GM18499 (cell line): ENCODE measurements around the gene TCF25.
"Not testable (repeated sequence)": the region's sequence is repeated elsewhere in the genome, so short reads cannot be mapped to it uniquely, and the experiment has no call there.

ENCODE experiments used
- ATAC-seq: cut with Tn5 transposase; IDR thresholded peaks from one replicate; pipeline ENCODE4 v1.9.1; 2021; ENCODE audit warnings: moderate number of reproducible peaks; ENCODE audit not compliant: insufficient read depth, unreplicated experiment

The TCF25 gene

DNA sequence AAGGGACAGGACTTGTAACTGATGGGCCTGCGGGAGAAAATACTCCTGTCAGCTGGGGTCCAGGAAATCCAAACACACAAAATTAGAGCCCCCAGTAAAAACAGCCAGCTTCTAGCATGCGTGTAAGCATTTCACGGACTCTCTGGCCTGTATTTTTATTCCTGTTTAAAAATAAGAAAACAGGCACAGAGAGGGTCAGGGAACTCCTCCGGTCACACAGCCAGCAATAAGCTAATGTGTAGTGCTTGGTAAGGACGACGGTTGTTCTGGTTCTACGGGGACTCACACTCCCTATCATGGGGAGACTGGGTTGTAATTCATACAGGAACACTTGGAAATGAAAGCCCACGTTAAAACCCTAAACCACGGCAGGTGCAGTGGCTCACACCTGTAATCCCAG lies 1.5 kb upstream of the TCF25 start:
- no peak for ATAC-seq

GRCh38 chr16:89873972-89874689 lies 739 bp downstream of the TCF25 start:
- ATAC-seq = no peak

DNA sequence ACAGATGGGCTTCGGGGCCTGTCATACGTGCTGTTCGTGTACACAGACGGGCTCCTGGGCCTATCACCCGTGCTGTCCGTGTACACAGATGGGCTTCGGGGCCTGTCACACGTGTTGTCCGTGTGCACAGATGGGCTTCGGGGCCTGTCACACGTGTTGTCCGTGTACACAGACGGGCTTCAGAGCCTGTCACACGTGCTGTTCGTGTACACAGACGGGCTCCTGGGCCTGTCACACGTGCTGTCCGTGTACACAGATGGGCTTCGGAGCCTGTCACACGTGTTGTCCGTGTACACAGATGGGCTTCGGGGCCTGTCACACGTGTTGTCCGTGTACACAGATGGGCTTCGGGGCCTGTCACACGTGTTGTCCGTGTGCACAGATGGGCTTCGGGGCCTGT lies 5.7 kb downstream of the TCF25 start:
- ATAC-seq = not testable (repeated sequence)

DNA sequence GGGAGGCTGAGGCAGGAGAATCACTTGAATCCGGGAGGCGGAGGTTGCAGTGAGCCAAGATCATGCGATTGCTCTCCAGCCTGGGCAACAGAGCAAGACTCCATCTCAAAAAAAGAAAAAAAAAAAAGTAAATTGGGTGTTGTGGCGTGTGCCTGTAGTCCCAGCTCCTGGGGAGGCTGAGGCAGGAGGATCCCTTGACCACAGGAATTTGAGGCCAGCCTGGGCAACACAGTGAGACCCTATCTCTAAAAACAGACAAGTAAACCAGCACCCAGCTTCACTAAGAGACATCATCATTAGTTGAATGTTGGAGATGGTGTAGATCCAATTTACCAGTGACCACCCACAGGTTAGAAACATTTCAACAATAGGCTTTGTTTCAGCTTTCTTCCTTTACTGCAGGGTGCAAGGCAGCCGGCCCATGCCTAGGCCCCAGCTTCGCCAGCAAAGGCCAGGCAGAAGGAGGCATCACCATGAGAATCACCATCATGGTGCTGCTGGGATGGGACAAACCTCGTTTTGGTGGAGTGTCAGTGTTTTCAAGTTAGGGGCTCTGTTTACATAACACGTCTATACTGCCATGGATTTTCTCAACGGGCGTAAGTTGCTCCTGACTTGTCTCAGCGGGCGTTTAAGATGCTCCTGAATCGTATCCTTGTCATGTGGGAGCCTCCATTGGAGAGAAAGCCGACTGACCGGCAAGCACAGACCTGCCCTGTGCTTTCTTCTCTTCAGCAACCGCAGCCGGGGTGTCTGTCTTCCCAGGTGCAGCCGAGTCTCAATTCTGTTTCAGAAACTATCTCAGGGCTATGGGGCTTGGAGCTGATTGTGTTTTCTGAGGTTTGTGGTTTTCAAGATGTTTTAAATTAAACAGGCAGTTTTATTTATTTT lies 7.3 kb downstream of the TCF25 start:
- no peak for ATAC-seq

GRCh38 chr16:89881368-89881730 lies 8.0 kb downstream of the TCF25 start:
- ATAC-seq = no peak

GRCh38 chr16:89883346-89884040 lies 10.1 kb downstream of the TCF25 start:
- no peak for ATAC-seq

GRCh38 chr16:89884041-89884421 lies 10.6 kb downstream of the TCF25 start:
- ATAC-seq = no peak

DNA sequence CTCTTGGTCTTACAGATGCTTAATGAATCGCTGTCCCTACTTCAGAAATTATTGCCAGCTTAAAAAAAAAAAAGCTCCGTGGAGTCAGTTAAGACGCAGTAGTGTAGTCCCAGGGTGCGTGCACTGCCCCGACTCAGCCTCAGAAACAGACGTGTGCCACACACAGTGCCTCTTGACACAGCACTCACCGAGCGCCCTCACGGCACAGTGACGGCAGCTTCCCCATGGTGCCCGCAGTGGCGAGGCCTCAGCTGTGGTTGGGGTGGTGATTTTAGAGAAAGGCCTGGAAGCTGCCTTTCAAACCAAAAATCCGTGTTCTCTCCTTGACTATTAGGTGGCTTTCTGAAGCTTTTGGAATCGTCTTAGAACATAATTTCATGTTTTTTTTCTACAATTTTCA lies 13.9 kb downstream of the TCF25 start:
- no peak for ATAC-seq

- no peak for ATAC-seq
Observed at GRCh38 chr16:89890200-89890599, 16.8 kb downstream of the TCF25 start.

- ATAC-seq = no peak
Observed at GRCh38 chr16:89890886-89891657, 17.7 kb downstream of the TCF25 start.

GRCh38 chr16:89892055-89892630 lies 18.8 kb downstream of the TCF25 start:
- no peak for ATAC-seq

- no peak for ATAC-seq
Observed at GRCh38 chr16:89892635-89893034, 19.2 kb downstream of the TCF25 start.

DNA sequence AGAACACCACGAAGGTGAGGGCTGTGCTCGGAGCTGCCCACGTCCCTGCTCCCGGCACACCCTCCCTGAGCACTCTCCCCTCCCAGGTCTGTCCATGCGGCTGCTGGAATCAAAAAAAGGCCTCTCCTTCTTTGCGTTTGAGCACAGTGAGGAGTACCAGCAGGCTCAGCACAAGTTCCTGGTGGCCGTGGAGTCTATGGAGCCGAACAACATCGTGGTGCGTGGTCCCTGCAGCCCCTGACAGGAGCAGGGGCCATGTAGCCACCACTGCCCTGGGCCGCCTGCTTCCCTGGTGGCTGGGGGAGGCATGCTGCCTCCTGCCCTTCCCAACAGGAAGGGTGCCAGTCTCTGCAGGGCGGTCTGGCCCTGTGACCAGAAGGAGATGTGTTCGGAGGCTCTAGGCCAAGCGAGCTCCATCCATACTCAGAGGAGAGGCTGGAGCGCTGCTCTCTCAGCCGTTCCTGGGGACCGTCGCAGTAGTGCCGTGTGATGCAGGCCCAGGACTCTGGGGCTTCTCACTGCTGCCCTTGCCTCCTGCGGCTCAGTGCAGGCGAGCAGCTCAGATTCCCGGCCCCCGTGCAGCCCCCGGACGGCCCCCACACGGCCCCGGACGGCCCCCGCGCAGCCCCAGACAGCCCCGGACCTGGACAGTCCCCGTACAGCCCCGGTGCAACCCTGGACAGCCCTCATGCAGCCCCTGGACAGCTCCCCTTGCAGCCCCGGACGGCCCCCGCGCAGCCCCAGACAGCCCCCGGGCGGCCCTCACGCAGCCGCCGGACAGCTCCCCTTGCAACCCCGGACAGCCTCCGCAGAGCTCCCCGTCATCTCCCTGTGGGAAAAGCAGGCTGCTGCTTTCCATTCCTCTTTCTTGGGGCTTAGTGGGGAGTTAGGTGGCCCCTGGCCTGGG lies 20.5 kb downstream of the TCF25 start:
- no peak for ATAC-seq

GRCh38 chr16:89895482-89896250 lies 22.3 kb downstream of the TCF25 start:
- ATAC-seq = no peak

GRCh38 chr16:89897204-89897603 lies 23.8 kb downstream of the TCF25 start:
- ATAC-seq = no peak

DNA sequence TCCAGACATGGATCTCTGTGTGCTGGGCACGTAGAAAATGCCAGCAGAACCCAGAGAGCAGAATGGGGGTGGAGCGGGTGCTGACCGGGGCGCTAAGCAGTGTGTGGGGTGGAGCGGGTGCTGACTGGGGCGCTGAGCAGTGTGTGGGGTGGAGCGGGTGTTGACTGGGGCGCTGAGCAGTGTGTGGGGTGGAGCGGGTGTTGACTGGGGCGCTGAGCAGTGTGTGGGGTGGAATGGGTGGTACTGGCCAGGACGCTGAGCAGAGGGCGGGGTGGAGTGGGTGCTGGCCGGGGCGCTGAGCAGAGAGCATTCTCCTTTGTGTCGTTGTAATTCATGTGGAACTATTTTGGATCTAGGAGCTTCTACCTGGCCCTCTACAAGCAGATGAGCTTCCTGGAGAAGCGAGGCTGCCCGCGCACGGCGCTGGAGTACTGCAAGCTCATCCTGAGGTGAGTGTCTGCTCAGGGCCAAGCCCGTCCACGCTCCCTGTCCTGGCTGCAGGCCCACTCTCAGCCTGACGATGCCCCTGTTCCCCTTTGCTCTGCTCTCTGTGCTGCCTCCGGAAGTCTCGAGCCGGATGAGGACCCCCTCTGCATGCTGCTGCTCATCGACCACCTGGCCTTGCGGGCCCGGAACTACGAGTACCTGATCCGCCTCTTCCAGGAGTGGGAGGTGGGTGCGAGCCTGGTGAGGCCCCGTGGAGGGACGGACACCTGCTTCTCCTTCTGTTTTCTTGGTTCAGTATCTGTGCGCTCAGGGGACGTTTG lies 25.0 kb downstream of the TCF25 start:
- ATAC-seq = no peak

DNA sequence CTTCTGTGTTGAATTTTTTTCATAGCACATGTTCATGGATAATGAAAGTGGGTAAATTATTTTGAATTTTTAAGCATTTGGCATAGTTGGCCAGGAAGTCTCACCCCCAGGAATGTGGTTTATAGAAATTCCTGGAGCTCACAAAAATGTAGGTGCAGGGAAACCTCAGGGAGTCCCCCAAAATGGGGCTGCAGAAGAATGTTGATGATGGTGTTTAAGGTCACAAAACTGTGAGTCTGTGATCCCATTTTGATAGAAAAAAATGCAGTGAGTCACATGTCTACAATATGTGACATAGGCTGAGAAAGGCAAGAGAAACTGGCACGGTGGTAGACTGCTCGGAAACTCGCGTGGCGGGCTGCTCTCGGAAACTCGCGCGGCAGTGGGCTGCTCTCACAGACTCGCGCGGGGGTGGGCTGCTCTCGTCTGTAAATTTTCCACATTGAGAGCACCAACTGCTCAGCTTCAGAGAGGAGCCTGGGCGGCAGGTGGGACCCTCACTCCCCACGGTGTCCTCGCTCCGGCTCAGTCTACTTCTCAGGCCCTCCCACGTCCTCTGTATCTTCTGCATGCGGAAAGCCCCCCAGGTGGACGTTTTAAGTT lies 26.6 kb downstream of the TCF25 start:
- ATAC-seq = no peak
